HPDE6-E6E7 (cell line): ENCODE results near the gene PRDM16.
"Not testable (repeated sequence)": the region's sequence is repeated elsewhere in the genome, so short reads cannot be mapped to it uniquely, and the experiment has no call there.

Source experiments
- DNase-seq: peaks from one replicate; pipeline ENCODE4 v3.0.0; 2011; ENCODE audit warnings: missing footprints; ENCODE audit errors: extremely low spot score

Gene PRDM16

GRCh38 chr1:3162322-3162882, 93.4 kb downstream of the PRDM16 start:
- DNase-seq = no peak

- no peak for DNase-seq
Observed at GRCh38 chr1:3163356-3163755, 94.4 kb downstream of the PRDM16 start.

- no peak for DNase-seq
Observed at GRCh38 chr1:3164671-3165070, 95.7 kb downstream of the PRDM16 start.

- DNase-seq = not testable (repeated sequence)
Observed at GRCh38 chr1:3165189-3165588, 96.2 kb downstream of the PRDM16 start.

- no peak for DNase-seq
Observed at GRCh38 chr1:3166206-3166918, 97.4 kb downstream of the PRDM16 start.

- DNase-seq = no peak
Observed at GRCh38 chr1:3167255-3167654, 98.3 kb downstream of the PRDM16 start.

- DNase-seq = no peak
Observed at GRCh38 chr1:3168678-3169077, 99.7 kb downstream of the PRDM16 start.

- no peak for DNase-seq
Observed at GRCh38 chr1:3169665-3170356, 100.8 kb downstream of the PRDM16 start.

GRCh38 chr1:3170561-3171453, 101.8 kb downstream of the PRDM16 start:
- DNase-seq = no peak

- DNase-seq = no peak
Observed at GRCh38 chr1:3171761-3172160, 102.8 kb downstream of the PRDM16 start.

- DNase-seq = no peak
Observed at GRCh38 chr1:3172431-3173380, 103.7 kb downstream of the PRDM16 start.

- DNase-seq = no peak
Observed at GRCh38 chr1:3173381-3173980, 104.5 kb downstream of the PRDM16 start.

- DNase-seq = no peak
Observed at GRCh38 chr1:3174487-3175247, 105.7 kb downstream of the PRDM16 start.

GRCh38 chr1:3175486-3175885, 106.5 kb downstream of the PRDM16 start:
- no peak for DNase-seq

GRCh38 chr1:3176028-3176427, 107.0 kb downstream of the PRDM16 start:
- DNase-seq = no peak

GRCh38 chr1:3176820-3177219, 107.8 kb downstream of the PRDM16 start:
- DNase-seq = no peak

GRCh38 chr1:3178279-3178678, 109.3 kb downstream of the PRDM16 start:
- no peak for DNase-seq

GRCh38 chr1:3179471-3179870, 110.5 kb downstream of the PRDM16 start:
- DNase-seq = no peak

- no peak for DNase-seq
Observed at GRCh38 chr1:3180915-3181314, 111.9 kb downstream of the PRDM16 start.

GRCh38 chr1:3181956-3182355, 113.0 kb downstream of the PRDM16 start:
- no peak for DNase-seq
